ENCODE data around the gene ELOVL5.
"Not testable (repeated sequence)": the region's sequence is repeated elsewhere in the genome, so short reads cannot be mapped to it uniquely, and the experiment has no call there.

ELOVL5 gene

DNA sequence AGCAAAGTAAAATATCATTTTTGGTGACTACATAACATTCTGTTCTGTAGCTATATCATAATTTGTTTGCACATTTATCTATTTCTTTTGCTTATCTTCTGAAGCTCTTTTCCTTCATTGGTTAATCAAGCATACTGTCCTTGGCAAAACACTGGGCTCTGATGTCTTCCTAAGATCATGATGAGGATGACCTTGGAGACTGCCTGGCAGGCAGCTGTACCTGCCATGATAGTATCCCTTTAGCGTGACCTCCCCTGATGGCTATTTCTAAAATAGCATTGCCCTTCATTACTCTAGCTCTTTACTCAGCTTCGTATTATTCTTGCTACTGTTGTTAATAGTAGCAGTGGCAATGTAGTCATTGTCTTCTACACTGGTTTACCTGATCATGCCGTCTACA, 46.0 kb upstream of the ELOVL5 start:
- no peak overlapping the region for H3K9ac ChIP-seq (ENCODE audit: low read length)
- no peaks in the 10 kb centered on the region for H3K36me3 ChIP-seq (ENCODE audit: insufficient read depth, low read length)
- no peak overlapping the region for H3K4me3 ChIP-seq (ENCODE audit: low read depth, low read length, poor library complexity, severe bottlenecking)
- TF ChIP-seq, protein P1, sequence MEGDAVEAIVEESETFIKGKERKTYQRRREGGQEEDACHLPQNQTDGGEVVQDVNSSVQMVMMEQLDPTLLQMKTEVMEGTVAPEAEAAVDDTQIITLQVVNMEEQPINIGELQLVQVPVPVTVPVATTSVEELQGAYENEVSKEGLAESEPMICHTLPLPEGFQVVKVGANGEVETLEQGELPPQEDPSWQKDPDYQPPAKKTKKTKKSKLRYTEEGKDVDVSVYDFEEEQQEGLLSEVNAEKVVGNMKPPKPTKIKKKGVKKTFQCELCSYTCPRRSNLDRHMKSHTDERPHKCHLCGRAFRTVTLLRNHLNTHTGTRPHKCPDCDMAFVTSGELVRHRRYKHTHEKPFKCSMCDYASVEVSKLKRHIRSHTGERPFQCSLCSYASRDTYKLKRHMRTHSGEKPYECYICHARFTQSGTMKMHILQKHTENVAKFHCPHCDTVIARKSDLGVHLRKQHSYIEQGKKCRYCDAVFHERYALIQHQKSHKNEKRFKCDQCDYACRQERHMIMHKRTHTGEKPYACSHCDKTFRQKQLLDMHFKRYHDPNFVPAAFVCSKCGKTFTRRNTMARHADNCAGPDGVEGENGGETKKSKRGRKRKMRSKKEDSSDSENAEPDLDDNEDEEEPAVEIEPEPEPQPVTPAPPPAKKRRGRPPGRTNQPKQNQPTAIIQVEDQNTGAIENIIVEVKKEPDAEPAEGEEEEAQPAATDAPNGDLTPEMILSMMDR (IDR thresholded peaks at IDR 0.05; ENCODE audit: low read length), result no peak
- TF ChIP-seq EZH2 (IDR thresholded peaks at IDR 0.05; ENCODE audit: borderline replicate concordance, low read length), result no peak
- no peak overlapping the region for H3K27ac ChIP-seq (ENCODE audit: low read depth, low read length, poor library complexity, severe bottlenecking)
- H3K79me2 ChIP-seq (ENCODE audit: insufficient read depth, low read length), result no peaks in the 10 kb centered on the region
- H3K9me2 ChIP-seq (ENCODE audit: low read depth, low read length), result no peaks in the 10 kb centered on the region
- no peaks in the 10 kb centered on the region for H4K20me1 ChIP-seq (ENCODE audit: insufficient read depth, low read length)
- H3K27me3 ChIP-seq (ENCODE audit: insufficient read depth, low read length), result no peaks in the 10 kb centered on the region
- H3K4me1 ChIP-seq (ENCODE audit: insufficient read depth, low read length, severe bottlenecking), result no peaks in the 10 kb centered on the region
- H3F3A ChIP-seq (ENCODE audit: insufficient read depth, low read length), result no peaks in the 10 kb centered on the region
- H3K9me3 ChIP-seq (ENCODE audit: low read length), result no peaks in the 10 kb centered on the region
- H2AFZ ChIP-seq (ENCODE audit: low read length), result no peak overlapping the region
- H3K4me2 ChIP-seq (ENCODE audit: low read length), result no peak overlapping the region

DNA sequence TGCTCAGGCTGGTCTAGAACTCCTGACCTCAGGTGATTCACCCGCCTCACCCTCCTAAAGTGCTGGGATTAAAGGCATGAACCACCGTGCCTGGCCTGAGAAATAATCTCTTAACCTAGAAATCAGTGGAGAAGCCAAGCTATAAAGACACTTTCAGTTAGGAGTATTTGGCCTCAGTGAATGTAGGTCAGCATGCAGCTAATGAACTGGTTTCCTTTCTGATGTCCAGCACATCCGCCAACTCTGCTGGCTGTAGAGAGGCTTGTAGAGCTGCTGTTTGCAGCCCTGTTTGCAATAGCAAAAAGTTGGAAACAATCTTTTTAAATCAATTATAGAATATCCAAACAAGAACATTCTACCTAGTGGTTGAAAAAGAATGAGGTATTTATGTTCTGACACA, 42.4 kb upstream of the ELOVL5 start:
- Histone ChIP-seq H3K4me1 (ENCODE audit: insufficient read depth, low read length, severe bottlenecking) (no peaks in the 10 kb centered on the region), H3F3A (ENCODE audit: insufficient read depth, low read length) (no peaks in the 10 kb centered on the region), H3K36me3 (ENCODE audit: insufficient read depth, low read length) (no peaks in the 10 kb centered on the region), H3K27ac (ENCODE audit: low read depth, low read length, poor library complexity, severe bottlenecking) (no peak overlapping the region), H3K4me2 (ENCODE audit: low read length) (no peak overlapping the region), H3K9me2 (ENCODE audit: low read depth, low read length) (no peaks in the 10 kb centered on the region), H3K4me3 (ENCODE audit: low read depth, low read length, poor library complexity, severe bottlenecking) (no peak overlapping the region), H2AFZ (ENCODE audit: low read length) (no peak overlapping the region), H3K9me3 (ENCODE audit: low read length) (no peaks in the 10 kb centered on the region), H4K20me1 (ENCODE audit: insufficient read depth, low read length) (no peaks in the 10 kb centered on the region), H3K9ac (ENCODE audit: low read length) (no peak overlapping the region), H3K27me3 (ENCODE audit: insufficient read depth, low read length) (no peaks in the 10 kb centered on the region), H3K79me2 (ENCODE audit: insufficient read depth, low read length) (no peaks in the 10 kb centered on the region)
- TF ChIP-seq, protein P1 (IDR thresholded peaks at IDR 0.05; ENCODE audit: low read length), result no peak
- no peak for TF ChIP-seq EZH2 (IDR thresholded peaks at IDR 0.05; ENCODE audit: borderline replicate concordance, low read length)

DNA sequence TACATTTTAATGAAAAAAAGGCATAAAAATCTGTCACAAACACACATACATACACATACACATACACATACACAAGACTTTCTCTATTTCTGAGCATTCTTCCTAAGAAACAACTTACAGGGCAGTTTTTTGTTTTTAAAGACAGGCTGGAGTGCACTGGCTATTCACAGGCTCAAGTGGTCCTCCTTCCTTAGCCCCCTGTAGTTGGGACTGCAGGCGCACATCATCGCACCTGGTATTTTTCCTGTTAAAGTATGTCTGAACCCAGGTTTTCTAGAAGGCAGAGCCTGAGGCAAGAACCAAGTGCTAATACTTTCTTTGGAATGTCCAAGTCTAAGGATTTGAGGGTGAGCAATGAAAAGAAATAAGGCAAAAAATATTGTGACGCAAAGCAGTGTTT, 41.3 kb upstream of the ELOVL5 start:
- Histone ChIP-seq H4K20me1 (ENCODE audit: insufficient read depth, low read length) (no peaks in the 10 kb centered on the region), H3K27ac (ENCODE audit: low read depth, low read length, poor library complexity, severe bottlenecking) (no peak overlapping the region), H3K4me1 (ENCODE audit: insufficient read depth, low read length, severe bottlenecking) (no peaks in the 10 kb centered on the region), H3K4me3 (ENCODE audit: low read depth, low read length, poor library complexity, severe bottlenecking) (no peak overlapping the region), H2AFZ (ENCODE audit: low read length) (no peak overlapping the region), H3K9me2 (ENCODE audit: low read depth, low read length) (no peaks in the 10 kb centered on the region), H3K36me3 (ENCODE audit: insufficient read depth, low read length) (no peaks in the 10 kb centered on the region), H3K4me2 (ENCODE audit: low read length) (no peak overlapping the region), H3K27me3 (ENCODE audit: insufficient read depth, low read length) (no peaks in the 10 kb centered on the region), H3K9ac (ENCODE audit: low read length) (no peak overlapping the region), H3K9me3 (ENCODE audit: low read length) (no peaks in the 10 kb centered on the region), H3F3A (ENCODE audit: insufficient read depth, low read length) (no peaks in the 10 kb centered on the region), H3K79me2 (ENCODE audit: insufficient read depth, low read length) (no peaks in the 10 kb centered on the region)
- TF ChIP-seq, protein P1 (IDR thresholded peaks at IDR 0.05; ENCODE audit: low read length), result no peak
- TF ChIP-seq EZH2 (IDR thresholded peaks at IDR 0.05; ENCODE audit: borderline replicate concordance, low read length), result no peak

DNA sequence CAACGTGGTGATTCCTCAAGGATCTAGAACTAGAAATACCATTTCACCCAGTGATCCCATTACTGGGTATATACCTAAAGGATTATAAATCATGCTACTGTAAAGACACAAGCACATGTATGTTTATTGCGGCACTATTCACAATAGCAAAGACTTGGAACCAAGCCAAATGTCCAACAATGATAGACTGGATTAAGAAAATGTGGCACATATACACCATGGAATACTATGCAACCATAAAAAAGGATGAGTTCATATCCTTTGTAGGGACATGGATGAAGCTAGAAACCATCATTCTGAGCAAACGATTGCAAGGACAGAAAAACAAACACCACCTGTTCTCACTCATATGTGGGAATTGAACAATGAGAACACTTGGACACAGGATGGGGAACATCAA, 39.9 kb upstream of the ELOVL5 start:
- not testable (repeated sequence) for H3K27me3 ChIP-seq (ENCODE audit: insufficient read depth, low read length); H3K9me3 ChIP-seq (ENCODE audit: low read length); H4K20me1 ChIP-seq (ENCODE audit: insufficient read depth, low read length); H3K4me3 ChIP-seq (ENCODE audit: low read depth, low read length, poor library complexity, severe bottlenecking); H2AFZ ChIP-seq (ENCODE audit: low read length); H3K9ac ChIP-seq (ENCODE audit: low read length); H3K36me3 ChIP-seq (ENCODE audit: insufficient read depth, low read length); H3K4me1 ChIP-seq (ENCODE audit: insufficient read depth, low read length, severe bottlenecking); H3K4me2 ChIP-seq (ENCODE audit: low read length); H3F3A ChIP-seq (ENCODE audit: insufficient read depth, low read length); H3K27ac ChIP-seq (ENCODE audit: low read depth, low read length, poor library complexity, severe bottlenecking); H3K9me2 ChIP-seq (ENCODE audit: low read depth, low read length); H3K79me2 ChIP-seq (ENCODE audit: insufficient read depth, low read length)

Data from OCI-LY1 (cell line).